Endothelial cell of umbilical vein (primary cell): ENCODE measurements around the gene CXCR3. TPM values are rescaled to one million over a fixed set of nuclear protein-coding genes. Genes with fewer than 3 reads are reported as not detected.

Source experiments
- BruUV-seq: library from RNA; stranded (reverse); fragments of 400-500 nt; replicated peaks from 2 replicates; lab custom pipeline; 2021; lab: Mats Ljungman, UMichigan
- CTCF ChIA-PET: fragments of 300-600, 350-600 bp; sonication (Branson Sonifier 250); formaldehyde crosslinking; loops from one replicate; lab custom pipeline; 2021; ENCODE audit warnings: antibody characterized with exemption, inconsistent platforms; lab: Charles Lee
- POLR2A ChIA-PET: fragments of 300-600, 350-600 bp; sonication (Branson Sonifier 250); formaldehyde crosslinking; loops from one replicate; lab custom pipeline; 2021; ENCODE audit warnings: antibody characterized with exemption, inconsistent platforms; lab: Charles Lee
- DNase-seq: peaks from one replicate; pipeline ENCODE4 v3.0.0-alpha.2; 2011; ENCODE audit warnings: low read depth, low spot score
- FAIRE-seq: peaks from 2 replicates; lab custom pipeline; 2011; peaks lifted over from hg19 to GRCh38; lab: Jason Lieb, UNC
- H2AFZ ChIP-seq: 2 replicates; pipeline ENCODE4 v1.6.0; 2012; ENCODE audit warnings: low read depth, low read length, control low read depth, inconsistent platforms
- H3K27ac ChIP-seq: 2 replicates; pipeline ENCODE4 v1.5.1; 2011; ENCODE audit warnings: low read depth, mild to moderate bottlenecking, control low read depth, low read length, moderate library complexity; ENCODE audit not compliant: insufficient read depth
- H3K27me3 ChIP-seq, 2 experiments: 2 replicates each; pipeline versions ENCODE4 v1.6.0 to v1.6.1; 2011; ENCODE audit warnings: low read length in 2 of 2, mixed read lengths in 1 of 2; ENCODE audit not compliant: control insufficient read depth in 2 of 2, insufficient read depth in 2 of 2
- H3K36me3 ChIP-seq, 2 experiments: 2 replicates in 1 of 2; 3 replicates in 1 of 2; pipeline ENCODE4 v1.5.1; 2011; ENCODE audit warnings: low read length in 2 of 2, mild to moderate bottlenecking in 1 of 2, moderate library complexity in 1 of 2; ENCODE audit not compliant: control insufficient read depth in 2 of 2, insufficient read depth in 2 of 2; ENCODE audit errors: extremely low read depth in 1 of 2
- H3K4me1 ChIP-seq: 3 replicates; pipeline ENCODE4 v1.5.1; 2011; ENCODE audit warnings: mild to moderate bottlenecking, low read length; ENCODE audit not compliant: control insufficient read depth, insufficient read depth; ENCODE audit errors: extremely low read depth
- H3K4me2 ChIP-seq: 2 replicates; pipeline ENCODE4 v1.6.1; 2011; ENCODE audit warnings: low read length, control low read depth, mixed read lengths; ENCODE audit not compliant: insufficient read depth
- H3K4me3 ChIP-seq, 3 experiments: fragments of 200-600 bp in 1 of 3; sonication (generic), shearing (Covaris generic) in 1 of 3; replicated peaks in 1 of 3; 2 replicates each; pipeline ENCODE4 v1.5.1; 2011 to 2016; ENCODE audit warnings: control low read depth in 3 of 3, low read length in 3 of 3, mild to moderate bottlenecking in 2 of 3, inconsistent platforms in 1 of 3, low read depth in 1 of 3, moderate library complexity in 1 of 3; ENCODE audit not compliant: insufficient read depth in 1 of 3
- H3K79me2 ChIP-seq: 2 replicates; pipeline ENCODE4 v1.6.0; 2012; ENCODE audit warnings: low read length, inconsistent platforms; ENCODE audit not compliant: control insufficient read depth, insufficient read depth
- H3K9ac ChIP-seq: replicated peaks from 2 replicates; pipeline ENCODE3; 2011; ENCODE audit warnings: low read length, control low read depth; ENCODE audit not compliant: insufficient read depth; ENCODE audit errors: extremely low read depth
- H3K9me1 ChIP-seq: replicated peaks from 3 replicates; pipeline ENCODE4 v1.6.0; 2011; ENCODE audit warnings: mild to moderate bottlenecking, low read length; ENCODE audit not compliant: control insufficient read depth, insufficient read depth; ENCODE audit errors: extremely low read depth
- H3K9me3 ChIP-seq: replicated peaks from 2 replicates; pipeline ENCODE4 v1.5.1; 2012; ENCODE audit warnings: low read length, inconsistent platforms; ENCODE audit not compliant: control insufficient read depth, insufficient read depth
- H4K20me1 ChIP-seq: replicated peaks from 2 replicates; pipeline ENCODE3; 2011; ENCODE audit warnings: mild to moderate bottlenecking, low read length; ENCODE audit not compliant: control insufficient read depth, insufficient read depth; ENCODE audit errors: extremely low read depth
- EZH2 ChIP-seq: IDR thresholded peaks from 2 replicates; pipeline ENCODE4 v1.6.1; 2012; ENCODE audit warnings: borderline replicate concordance, low read depth, mild to moderate bottlenecking, moderate library complexity, low read length, inconsistent platforms; ENCODE audit not compliant: severe bottlenecking
- FOS ChIP-seq: IDR thresholded peaks from 2 replicates; pipeline ENCODE4 v1.6.1; 2011; ENCODE audit warnings: mild to moderate bottlenecking, low read length, moderate library complexity, borderline replicate concordance; ENCODE audit not compliant: insufficient read depth
- GATA2 ChIP-seq: IDR thresholded peaks from 2 replicates; pipeline ENCODE4 v1.7.0; 2011; ENCODE audit warnings: low read depth, mild to moderate bottlenecking, moderate library complexity, mixed read lengths, low read length; ENCODE audit not compliant: insufficient read length, insufficient read depth
- JUN ChIP-seq: IDR thresholded peaks from 2 replicates; pipeline ENCODE4 v1.6.1; 2011; ENCODE audit warnings: borderline replicate concordance, low read depth; ENCODE audit not compliant: insufficient read length, insufficient read depth
- MYC ChIP-seq: IDR thresholded peaks from one replicate; pipeline ENCODE4 v1.6.1; 2011; ENCODE audit warnings: mild to moderate bottlenecking, low read depth, low read length
- POLR2A ChIP-seq: IDR thresholded peaks from 2 replicates; pipeline ENCODE4 v1.6.1; 2012; ENCODE audit warnings: low read depth, mild to moderate bottlenecking, control low read depth, low read length
- POLR2AphosphoS5 ChIP-seq: IDR thresholded peaks from 2 replicates; pipeline ENCODE4 v1.6.1; 2012; ENCODE audit warnings: low read depth, mild to moderate bottlenecking, control low read depth, low read length, moderate library complexity; ENCODE audit not compliant: insufficient read depth
- dilution Hi-C: fragments of 300-500 bp; cut with MboI; formaldehyde crosslinking; loops from one replicate; pipeline ENCODE4 v1.15.0; 2019; ENCODE audit warnings: low sequenced_read_pairs; ENCODE audit not compliant: extremely low pct_ligation_motif_present
- intact Hi-C: fragments of 100-400 bp; cut with micrococcal nuclease; formaldehyde crosslinking; loops from one replicate; pipeline ENCODE4 v1.10.0; 2022
- polyA plus RNA-seq, 4 experiments: library from polyadenylated mRNA; depleted of rRNA in 3 of 4; stranded (reverse) in 3 of 4; unstranded in 1 of 4; fragments of >200 nt; gene quantifications; 2 replicates each; pipeline versions ENCODE4 v1.2.1 to v1.2.3, GENCODE V29; 2011 to 2012; ENCODE audit warnings: missing spikeins in 1 of 4
- total RNA-seq: library from RNA; stranded (reverse); gene quantifications from 2 replicates; pipeline ENCODE4 v1.2.3, GENCODE V29; 2021
- TF ChIP-seq, protein P1 (sequence below): IDR thresholded peaks from 2 replicates; pipeline ENCODE4 v1.6.1; 2011; ENCODE audit not compliant: insufficient read depth, insufficient read length
- TF ChIP-seq, protein P2 (sequence below), 2 donors: IDR thresholded peaks; 1 replicate in 1 of 2; 2 replicates in 1 of 2; pipeline ENCODE4 v1.5.1; 2011; ENCODE audit warnings: low read length in 2 of 2, mild to moderate bottlenecking in 2 of 2, moderate library complexity in 2 of 2, control low read depth in 1 of 2, inconsistent platforms in 1 of 2, low read depth in 1 of 2; ENCODE audit not compliant: insufficient read depth in 1 of 2; ENCODE audit errors: extremely low read depth in 1 of 2

CXCR3 gene
- total and polyA plus RNA-seq, 2 donors (not counting 3 experiments of a cell fraction or from before 2014, with no cell fraction given): not detected

DNA sequence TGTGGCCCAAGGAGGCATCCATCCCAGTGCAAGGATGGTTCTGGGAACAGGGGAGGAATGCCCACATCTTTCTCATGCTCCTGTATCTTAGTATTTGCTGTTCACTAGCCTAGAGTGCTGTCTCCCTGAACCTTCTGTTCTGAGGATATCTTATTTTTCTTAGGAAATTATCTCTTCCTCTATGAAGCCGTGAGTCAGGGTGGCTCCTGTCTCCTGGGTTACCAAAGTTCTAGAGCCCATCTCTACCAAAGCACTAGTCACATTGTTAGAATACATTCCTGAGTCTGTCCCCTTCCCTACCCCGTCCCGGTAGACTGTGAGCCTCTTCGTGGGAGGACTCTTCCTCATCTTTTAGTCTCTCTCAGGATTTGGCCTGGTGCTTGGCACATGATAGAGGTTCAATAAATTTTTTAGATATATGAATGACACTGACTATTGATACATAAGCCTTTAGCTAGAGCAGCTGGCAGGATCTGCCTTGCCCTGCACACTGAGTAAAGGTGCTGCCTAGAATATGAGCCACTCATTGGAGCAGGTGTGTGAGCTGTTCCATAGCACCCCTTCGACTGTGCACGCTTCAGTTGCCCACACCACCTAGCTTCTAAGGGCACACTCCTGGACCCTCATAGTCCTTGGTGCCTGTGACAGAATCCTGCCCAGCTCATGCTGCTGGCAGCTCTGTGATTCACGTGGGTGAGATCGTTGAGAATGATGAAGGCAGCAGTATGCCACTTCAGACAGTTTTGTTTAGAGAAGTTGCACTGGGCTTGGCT lies 13.3 kb downstream of the CXCR3 start:
- no peak overlapping the region for H3K4me3 ChIP-seq
- peaks cover 27% of the 10 kb centered on the region for H3K4me1 ChIP-seq
- H3K36me3 ChIP-seq: peaks cover 0 to 11% of the 10 kb centered on the region in 2 experiments
- TF ChIP-seq POLR2A (no peak), GATA2 (no peak), EZH2 (no peak), POLR2AphosphoS5 (no peak), JUN (no peak), MYC (no peak), FOS (no peak)
- TF ChIP-seq, protein P1, sequence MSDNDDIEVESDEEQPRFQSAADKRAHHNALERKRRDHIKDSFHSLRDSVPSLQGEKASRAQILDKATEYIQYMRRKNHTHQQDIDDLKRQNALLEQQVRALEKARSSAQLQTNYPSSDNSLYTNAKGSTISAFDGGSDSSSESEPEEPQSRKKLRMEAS: no peak
- TF ChIP-seq, protein P2, sequence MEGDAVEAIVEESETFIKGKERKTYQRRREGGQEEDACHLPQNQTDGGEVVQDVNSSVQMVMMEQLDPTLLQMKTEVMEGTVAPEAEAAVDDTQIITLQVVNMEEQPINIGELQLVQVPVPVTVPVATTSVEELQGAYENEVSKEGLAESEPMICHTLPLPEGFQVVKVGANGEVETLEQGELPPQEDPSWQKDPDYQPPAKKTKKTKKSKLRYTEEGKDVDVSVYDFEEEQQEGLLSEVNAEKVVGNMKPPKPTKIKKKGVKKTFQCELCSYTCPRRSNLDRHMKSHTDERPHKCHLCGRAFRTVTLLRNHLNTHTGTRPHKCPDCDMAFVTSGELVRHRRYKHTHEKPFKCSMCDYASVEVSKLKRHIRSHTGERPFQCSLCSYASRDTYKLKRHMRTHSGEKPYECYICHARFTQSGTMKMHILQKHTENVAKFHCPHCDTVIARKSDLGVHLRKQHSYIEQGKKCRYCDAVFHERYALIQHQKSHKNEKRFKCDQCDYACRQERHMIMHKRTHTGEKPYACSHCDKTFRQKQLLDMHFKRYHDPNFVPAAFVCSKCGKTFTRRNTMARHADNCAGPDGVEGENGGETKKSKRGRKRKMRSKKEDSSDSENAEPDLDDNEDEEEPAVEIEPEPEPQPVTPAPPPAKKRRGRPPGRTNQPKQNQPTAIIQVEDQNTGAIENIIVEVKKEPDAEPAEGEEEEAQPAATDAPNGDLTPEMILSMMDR (IDR thresholded peaks at IDR 0.05; ENCODE audit: extremely low read depth in 1 of 2, insufficient read depth in 1 of 2, low read depth in 1 of 2, low read length in 2 of 2): no peak
- H3K9me1 ChIP-seq: no peaks in the 10 kb centered on the region
- dilution Hi-C loops (no loop called here), intact Hi-C loops (loop anchor here (5.0 kb wide), 1 partner anchor 33 kb away; no protein-coding TSS in a partner anchor)
- H3K9ac ChIP-seq: no peak overlapping the region
- H3K27me3 ChIP-seq: no peaks in the 10 kb centered on the region
- POLR2A ChIA-PET: no interaction called here
- H2AFZ ChIP-seq: no peak overlapping the region
- BruUV-seq: no TSS peak
- DNase-seq: peak; percentile 7
- FAIRE-seq: peak; percentile 60
- peak overlapping the region; percentile 18 for H3K4me2 ChIP-seq
- CTCF ChIA-PET: interaction anchor here (1.0 to 1.8 kb wide), 2 partner anchors 17 to 47 kb away, joined by 3 to 6 read pairs; no protein-coding TSS in a partner anchor
- no peaks in the 10 kb centered on the region for H3K9me3 ChIP-seq
- H3K79me2 ChIP-seq: no peaks in the 10 kb centered on the region
- H4K20me1 ChIP-seq: no peaks in the 10 kb centered on the region
- peak overlapping the region; percentile 39 for H3K27ac ChIP-seq
